Large intestine (tissue), 3 donors: ENCODE data around the gene TBX4. TPM values are rescaled to one million over a fixed set of nuclear protein-coding genes. Genes with fewer than 3 reads are reported as not detected.
"Not testable (repeated sequence)": the region's sequence is repeated elsewhere in the genome, so short reads cannot be mapped to it uniquely, and the experiment has no call there.

Experiments used
- DNase-seq, 2 donors: peaks; one replicate each; pipeline versions ENCODE4 v3.0.0 to v3.0.0-alpha.2; 2013
- H3K27ac ChIP-seq: one replicate; pipeline ENCODE4 v1.5.1; 2013; ENCODE audit warnings: low read length
- H3K27me3 ChIP-seq: 2 replicates; pipeline ENCODE4 v1.6.1; 2013; ENCODE audit warnings: low read length; ENCODE audit not compliant: control insufficient read depth, insufficient read depth
- H3K36me3 ChIP-seq: 2 replicates; pipeline ENCODE4 v1.6.1; 2013; ENCODE audit warnings: low read length; ENCODE audit not compliant: control insufficient read depth, insufficient read depth
- H3K4me1 ChIP-seq: one replicate; pipeline ENCODE4 v1.6.1; 2013; ENCODE audit warnings: low read length; ENCODE audit not compliant: control insufficient read depth, insufficient read depth
- H3K4me3 ChIP-seq: one replicate; pipeline ENCODE4 v1.5.1; 2013; ENCODE audit warnings: low read length
- H3K9me3 ChIP-seq: one replicate; pipeline ENCODE4 v1.6.1; 2013; ENCODE audit warnings: mild to moderate bottlenecking, low read depth, low read length, moderate library complexity; ENCODE audit not compliant: control insufficient read depth
- WGBS: methylation state at CpG from one replicate; pipeline ENCODE4 v1.1.5; 2013; ENCODE audit warnings: low lambda C conversion rate; ENCODE audit not compliant: insufficient coverage; 5-methylcytosine and 5-hydroxymethylcytosine counted together
- polyA plus RNA-seq: library from polyadenylated mRNA; unstranded; fragments of 120-200 nt; gene quantifications from one replicate; pipeline ENCODE4 v1.2.1, GENCODE V29; 2013

Gene TBX4
- polyA plus RNA-seq, 1 donor: 0.10 TPM

GRCh38 chr17:61421460-61421859, 30.8 kb upstream of the TBX4 start:
- Histone ChIP-seq H3K4me3 (no peak overlapping the region), H3K27me3 (peaks cover 3% of the 10 kb centered on the region), H3K36me3 (no peaks in the 10 kb centered on the region), H3K4me1 (peaks cover 4% of the 10 kb centered on the region), H3K9me3 (no peaks in the 10 kb centered on the region), H3K27ac (no peak overlapping the region)
- WGBS: no CpG with 5 or more reads among the region's 4 CpGs
- DNase-seq: peak in 1 of 2 donors; percentile 5

GRCh38 chr17:61422116-61422799, 30.0 kb upstream of the TBX4 start:
- no peaks in the 10 kb centered on the region for H3K36me3 ChIP-seq
- no peak overlapping the region for H3K27ac ChIP-seq
- H3K4me1 ChIP-seq: peaks cover under 1% of the 10 kb centered on the region
- H3K27me3 ChIP-seq: peaks cover 2% of the 10 kb centered on the region
- DNase-seq: no peak
- 60% methylated on average over 2 of the region's 5 CpGs for WGBS
- no peaks in the 10 kb centered on the region for H3K9me3 ChIP-seq
- no peak overlapping the region for H3K4me3 ChIP-seq

GRCh38 chr17:61422869-61423268, 29.4 kb upstream of the TBX4 start:
- WGBS: 0% methylated on average over 1 of the region's 2 CpGs
- H3K27ac ChIP-seq: no peak overlapping the region
- H3K27me3 ChIP-seq: peaks cover 2% of the 10 kb centered on the region

DNA sequence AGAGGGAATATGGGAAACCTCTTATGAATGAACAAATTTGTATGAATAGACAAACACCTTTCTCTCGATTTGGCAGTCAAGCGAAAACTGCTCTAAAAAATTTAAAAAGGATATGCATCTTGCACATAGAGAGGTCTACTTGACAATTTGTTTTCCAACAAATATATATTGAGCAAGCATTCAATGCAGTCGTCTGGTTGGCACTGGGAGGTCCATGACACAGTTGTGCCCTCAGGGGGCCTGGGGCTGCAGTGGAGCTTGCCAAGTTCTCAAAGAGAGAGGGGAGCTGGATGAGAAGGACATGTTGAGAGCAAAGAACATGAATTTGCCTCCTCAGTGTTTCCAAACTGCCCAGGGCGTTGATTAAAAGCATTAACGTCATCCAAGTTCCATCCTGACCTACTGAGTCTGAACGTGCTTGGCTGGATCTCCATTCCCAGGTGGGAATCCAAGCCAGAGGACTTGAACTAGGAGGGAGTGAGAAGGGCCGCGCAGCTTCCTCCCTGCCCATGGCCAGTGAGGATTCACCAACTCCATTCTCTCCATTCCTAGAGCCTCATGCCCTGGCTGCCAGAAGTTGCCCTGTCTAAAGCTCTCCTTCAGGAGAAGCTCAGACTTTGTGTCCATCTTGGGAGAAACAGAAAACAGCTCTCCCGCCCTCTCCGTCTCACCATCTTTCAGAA, 28.1 kb upstream of the TBX4 start:
- DNase-seq: no peak
- no peak overlapping the region for H3K27ac ChIP-seq
- peaks cover 2% of the 10 kb centered on the region for H3K27me3 ChIP-seq
- H3K36me3 ChIP-seq: no peaks in the 10 kb centered on the region
- no peak overlapping the region for H3K4me3 ChIP-seq
- peaks cover 4% of the 10 kb centered on the region for H3K4me1 ChIP-seq
- no CpG with 5 or more reads among the region's 10 CpGs for WGBS
- H3K9me3 ChIP-seq: no peaks in the 10 kb centered on the region

More at GRCh38 chr17:61422869-61423268, 29.4 kb upstream of the TBX4 start:
- Histone ChIP-seq H3K9me3 (no peaks in the 10 kb centered on the region), H3K36me3 (no peaks in the 10 kb centered on the region), H3K4me1 (peaks cover 4% of the 10 kb centered on the region), H3K4me3 (no peak overlapping the region)
- no peak for DNase-seq

DNA sequence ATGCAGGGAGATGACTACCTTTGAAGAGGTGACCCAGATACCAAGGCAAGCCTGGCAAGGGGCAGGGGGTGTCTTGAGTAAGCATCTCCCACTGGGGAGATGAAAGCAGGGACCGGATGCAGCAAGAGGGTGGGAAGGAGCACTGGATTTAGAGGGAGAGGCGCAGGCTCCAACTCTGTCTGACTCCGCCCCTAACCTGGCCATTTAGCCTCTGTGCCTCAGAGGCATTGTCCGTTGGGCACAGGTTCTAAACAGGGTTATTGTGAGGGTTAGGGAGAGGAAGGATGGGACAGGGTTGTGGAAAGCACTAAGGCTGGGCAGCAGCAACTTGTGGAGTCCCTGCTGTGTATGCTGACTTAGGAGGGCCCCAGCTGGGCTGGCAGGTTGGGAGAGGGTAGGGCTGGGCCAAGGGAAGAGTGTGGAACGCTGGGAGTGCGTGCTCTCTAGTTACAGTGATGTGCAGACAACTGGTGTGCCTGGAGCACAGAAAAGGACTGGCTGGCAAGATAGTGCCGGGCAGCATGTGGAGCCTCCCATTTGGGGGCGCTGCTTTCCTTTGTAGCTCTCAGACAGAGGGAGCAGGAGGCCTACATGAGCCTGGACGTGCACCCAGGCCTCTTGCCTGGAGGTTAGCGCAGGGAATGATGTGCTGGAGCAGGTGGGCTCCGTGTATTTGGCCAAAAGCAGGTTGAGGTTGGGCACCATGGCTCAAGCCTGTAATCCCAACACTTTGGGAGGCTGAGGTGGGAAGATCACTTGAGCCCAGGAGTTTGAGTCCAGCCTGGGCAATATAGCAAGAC, 26.3 kb upstream of the TBX4 start:
- Histone ChIP-seq H3K36me3 (no peaks in the 10 kb centered on the region), H3K27ac (no peak overlapping the region), H3K4me3 (no peak overlapping the region), H3K9me3 (no peaks in the 10 kb centered on the region), H3K27me3 (no peaks in the 10 kb centered on the region), H3K4me1 (peaks cover 4% of the 10 kb centered on the region)
- no CpG with 5 or more reads among the region's 11 CpGs for WGBS
- DNase-seq: peak in 1 of 2 donors; percentile 28

DNA sequence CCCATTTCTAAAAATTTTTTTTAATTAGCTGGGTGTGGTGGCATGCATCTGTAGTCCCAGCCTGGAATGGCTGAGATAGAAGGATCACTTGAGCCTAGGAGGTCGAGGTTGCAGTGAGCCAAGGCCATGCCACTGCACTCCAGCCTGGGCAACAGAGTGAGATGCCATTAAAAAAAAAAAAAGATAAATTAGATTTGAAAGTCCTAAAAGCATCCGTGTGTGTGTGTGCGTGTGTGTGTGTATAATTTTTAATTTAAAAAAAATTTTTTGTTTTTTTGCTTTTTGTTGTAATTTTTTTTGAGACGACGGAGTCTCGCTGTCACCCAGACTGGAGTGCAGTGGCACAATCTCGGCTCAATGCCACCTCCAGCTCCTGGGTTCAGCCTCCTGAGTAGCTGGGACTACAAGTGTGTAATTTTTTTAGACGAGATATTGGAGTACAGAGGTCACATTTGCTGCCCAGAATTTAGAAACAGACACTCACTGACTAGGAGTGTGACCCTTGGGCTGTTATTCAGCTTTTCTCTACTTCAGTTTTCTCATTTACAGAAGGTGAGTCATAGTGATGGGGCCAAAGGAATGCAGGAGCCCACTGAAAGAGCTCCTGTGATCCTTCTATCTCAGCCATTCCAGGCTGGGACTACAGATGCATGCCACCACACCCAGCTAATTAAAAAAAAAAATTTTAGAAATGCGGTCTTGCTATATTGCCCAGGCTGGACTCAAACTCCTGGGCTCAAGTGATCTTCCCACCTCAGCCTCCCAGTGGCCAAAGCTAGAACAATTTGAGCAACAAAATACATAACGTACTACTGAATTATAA, 25.5 kb upstream of the TBX4 start:
- Histone ChIP-seq H3K4me1 (peaks cover 4% of the 10 kb centered on the region), H3K27me3 (no peaks in the 10 kb centered on the region), H3K4me3 (no peak overlapping the region), H3K9me3 (no peaks in the 10 kb centered on the region), H3K27ac (peak overlapping the region; percentile 37), H3K36me3 (no peaks in the 10 kb centered on the region)
- 87% methylated on average over 3 of the region's 10 CpGs for WGBS
- DNase-seq: peak; percentile 65 to 67

DNA sequence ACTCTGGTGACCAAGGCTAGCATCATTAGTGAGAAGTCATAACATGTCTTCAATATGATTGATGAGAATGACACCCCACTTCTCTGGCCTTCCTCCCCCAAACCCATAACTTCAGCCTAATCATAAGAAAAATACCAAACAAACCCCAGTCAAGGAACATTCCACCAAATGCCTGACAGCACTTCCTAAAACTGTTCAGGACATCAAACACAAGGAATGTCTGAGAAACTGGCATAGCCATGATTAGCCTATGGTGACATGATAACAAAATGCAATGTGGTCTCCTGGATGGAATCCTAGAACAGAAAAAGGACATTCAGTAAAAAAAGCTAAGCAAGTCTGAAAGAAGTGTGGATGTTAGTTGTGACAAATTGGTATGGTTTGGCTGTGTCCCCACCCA, 24.7 kb upstream of the TBX4 start:
- H3K27me3 ChIP-seq: no peaks in the 10 kb centered on the region
- no peak for DNase-seq
- H3K4me3 ChIP-seq: no peak overlapping the region
- H3K27ac ChIP-seq: no peak overlapping the region
- no peaks in the 10 kb centered on the region for H3K9me3 ChIP-seq
- no peaks in the 10 kb centered on the region for H3K36me3 ChIP-seq
- H3K4me1 ChIP-seq: peaks cover 4% of the 10 kb centered on the region

DNA sequence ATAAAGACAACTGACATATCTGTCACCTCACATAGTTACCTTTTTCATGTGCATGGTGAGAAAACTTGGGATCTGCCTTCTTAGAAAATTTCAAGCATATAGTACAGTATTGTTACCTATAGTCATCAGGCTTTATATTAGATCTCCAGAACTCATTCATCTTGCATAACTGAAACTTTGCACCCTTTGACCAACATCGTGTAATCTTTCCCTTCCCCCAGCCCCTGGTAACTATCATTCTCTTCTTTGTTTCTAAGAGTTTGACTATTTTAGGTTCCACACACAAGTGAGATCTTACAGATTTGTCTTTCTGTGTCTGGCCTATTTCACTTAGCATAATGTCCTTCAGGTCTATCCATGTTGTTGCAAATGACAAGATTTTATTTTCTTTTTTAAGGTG, 22.9 kb upstream of the TBX4 start:
- WGBS: no CpG with 5 or more reads among the region's 1 CpG
- H3K9me3 ChIP-seq: no peaks in the 10 kb centered on the region
- DNase-seq: peak in 1 of 2 donors; percentile 48
- H3K27me3 ChIP-seq: no peaks in the 10 kb centered on the region
- H3K36me3 ChIP-seq: no peaks in the 10 kb centered on the region
- peaks cover 4% of the 10 kb centered on the region for H3K4me1 ChIP-seq
- H3K4me3 ChIP-seq: no peak overlapping the region
- no peak overlapping the region for H3K27ac ChIP-seq

GRCh38 chr17:61429831-61430230, 22.4 kb upstream of the TBX4 start:
- not testable (repeated sequence) for H3K4me3 ChIP-seq, H3K36me3 ChIP-seq, H3K27ac ChIP-seq, H3K27me3 ChIP-seq, H3K9me3 ChIP-seq, DNase-seq, H3K4me1 ChIP-seq
- 90% methylated on average over 3 of the region's 6 CpGs for WGBS
